PC-9 (cell line): ENCODE measurements around the gene DHX32. TPM values are rescaled to one million over a fixed set of nuclear protein-coding genes. Genes with fewer than 3 reads are reported as not detected.

Experiments used
- BruUV-seq: library from RNA; stranded (reverse); fragments of 400-500 nt; replicated peaks from 2 replicates; lab custom pipeline; 2021; lab: Mats Ljungman, UMichigan
- CTCF ChIA-PET: fragments of 300-600 bp; sonication (Branson Sonifier 250); formaldehyde crosslinking; loops from one replicate; lab custom pipeline; 2022; ENCODE audit warnings: antibody characterized with exemption; lab: Charles Lee
- POLR2A ChIA-PET: fragments of 300-600 bp; sonication (Branson Sonifier 250); formaldehyde crosslinking; loops from one replicate; lab custom pipeline; 2022; ENCODE audit warnings: antibody characterized with exemption; ENCODE audit not compliant: unreplicated experiment; lab: Charles Lee
- DNase-seq, 2 experiments: peaks; one replicate each; pipeline versions ENCODE4 v3.0.0 to v3.0.0-alpha.2; 2015 to 2022; ENCODE audit warnings: mixed read lengths in 1 of 2
- H2AFZ ChIP-seq: fragments of 200-600 bp; sonication (generic); 2 replicates; pipeline ENCODE4 v1.8.1; 2017; ENCODE audit warnings: antibody characterized with exemption
- H3F3A ChIP-seq: fragments of 200-600 bp; sonication (generic); 2 replicates; pipeline ENCODE4 v1.8.1; 2017; ENCODE audit warnings: antibody characterized with exemption, mild to moderate bottlenecking, low read depth; ENCODE audit not compliant: insufficient read depth
- H3K27ac ChIP-seq: fragments of 200-600 bp; sonication (generic); 2 replicates; pipeline ENCODE4 v1.6.1; 2016; ENCODE audit warnings: mixed run types
- H3K27me3 ChIP-seq: fragments of 200-600 bp; sonication (generic); 2 replicates; pipeline ENCODE4 v1.6.1; 2016; ENCODE audit warnings: low read depth, mixed run types; ENCODE audit not compliant: insufficient read depth
- H3K36me3 ChIP-seq: fragments of 200-600 bp; sonication (generic); 2 replicates; pipeline ENCODE4 v1.6.1; 2016; ENCODE audit warnings: low read depth, mixed run types
- H3K4me1 ChIP-seq: fragments of 200-600 bp; sonication (generic); replicated peaks from 2 replicates; pipeline ENCODE4 v1.6.1; 2016; ENCODE audit warnings: mixed run types; ENCODE audit not compliant: insufficient read depth
- H3K4me2 ChIP-seq: fragments of 200-600 bp; sonication (generic); 2 replicates; pipeline ENCODE4 v1.6.1; 2017; ENCODE audit warnings: mixed run types
- H3K4me3 ChIP-seq: fragments of 200-600 bp; sonication (generic); 2 replicates; pipeline ENCODE4 v1.6.1; 2016; ENCODE audit warnings: mixed run types
- H3K79me2 ChIP-seq: fragments of 200-600 bp; sonication (generic); 2 replicates; pipeline ENCODE4 v1.6.1; 2017; ENCODE audit warnings: low read depth, mixed run types
- H3K9me2 ChIP-seq: fragments of 200-600 bp; sonication (generic); 2 replicates; pipeline ENCODE4 v1.8.1; 2017; ENCODE audit warnings: mild to moderate bottlenecking; ENCODE audit not compliant: insufficient read depth
- H3K9me3 ChIP-seq: fragments of 200-600 bp; sonication (generic); 2 replicates; pipeline ENCODE4 v1.8.1; 2016; ENCODE audit warnings: low read depth; ENCODE audit not compliant: insufficient read depth
- H4K20me1 ChIP-seq: fragments of 200-600 bp; sonication (generic); 2 replicates; pipeline ENCODE4 v1.8.1; 2017; ENCODE audit not compliant: insufficient read depth
- EZH2 ChIP-seq: fragments of 200-600 bp; sonication (generic); IDR thresholded peaks from 2 replicates; pipeline ENCODE4 v1.8.0; 2017; ENCODE audit warnings: antibody characterized with exemption, low read depth
- intact Hi-C: fragments of 100-400 bp; cut with micrococcal nuclease; formaldehyde crosslinking; loops from one replicate; pipeline ENCODE4 v1.10.0; 2022; ENCODE audit not compliant: unreplicated experiment
- microRNA-seq: library from miRNA; unstranded; fragments of <30 nt; microRNA quantifications from one replicate; pipeline ENCODE4 v1.2.0, GENCODE V29; 2021; ENCODE audit warnings: borderline number of aligned reads, borderline replicate concordance
- total RNA-seq: library from RNA; stranded (reverse); gene quantifications from 2 replicates; pipeline ENCODE4 v1.2.3, GENCODE V29; 2021
- TF ChIP-seq, protein P1 (sequence below): fragments of 200-600 bp; sonication (generic); conservative IDR thresholded peaks from 2 replicates; pipeline ENCODE4 v1.6.1; 2017; ENCODE audit warnings: mixed run types, antibody characterized with exemption, mild to moderate bottlenecking, moderate library complexity

Gene DHX32
- total RNA-seq, 1 experiment from 2014 or later = 51.0 TPM

DNA sequence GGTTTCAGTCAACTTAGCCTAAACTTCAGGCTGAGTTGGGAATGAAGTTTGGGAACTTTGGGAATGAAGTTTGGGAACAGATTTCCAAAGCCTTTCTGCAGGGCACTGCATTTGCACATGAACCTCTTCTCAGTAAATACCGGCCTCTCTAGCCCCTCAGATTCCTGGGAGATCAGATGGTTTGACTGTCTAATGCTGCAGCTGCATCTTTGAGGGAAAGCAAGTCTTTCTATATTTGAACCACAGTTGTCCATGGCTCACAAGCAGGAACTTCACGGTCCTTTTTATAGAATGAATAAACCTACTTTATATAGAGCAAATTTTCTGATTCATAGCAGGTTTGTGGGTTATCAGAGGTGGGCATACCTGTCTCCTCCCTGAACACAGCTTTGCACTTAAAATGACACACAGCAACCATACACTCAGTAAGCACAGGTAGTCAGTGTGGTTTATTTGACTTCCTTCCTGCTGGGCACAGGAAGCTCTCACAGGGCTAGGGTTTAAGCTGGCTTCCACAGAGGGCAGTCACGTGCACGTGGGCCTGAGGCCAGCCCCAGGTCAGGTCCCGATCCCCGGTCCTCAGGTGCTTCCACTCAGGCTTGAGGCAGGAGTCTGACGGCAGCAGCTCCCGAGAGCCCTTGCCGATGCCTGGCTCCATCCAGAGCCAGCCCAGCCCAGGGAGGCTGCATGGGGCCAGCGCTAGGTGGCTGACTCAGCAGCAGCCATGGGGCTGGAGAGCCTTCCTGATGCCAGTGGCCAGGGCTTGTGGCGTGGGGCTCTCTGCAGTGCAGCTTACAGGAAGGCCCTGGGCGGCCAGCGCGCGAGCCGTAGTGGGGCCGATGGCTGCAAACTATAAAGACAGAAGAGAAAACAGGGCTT, 92.7 kb downstream of the DHX32 start:
- Histone ChIP-seq H3K27ac (no peak overlapping the region), H3K4me2 (no peak overlapping the region), H2AFZ (no peak overlapping the region), H3F3A (no peaks in the 10 kb centered on the region), H3K27me3 (no peaks in the 10 kb centered on the region), H4K20me1 (no peaks in the 10 kb centered on the region), H3K79me2 (no peaks in the 10 kb centered on the region), H3K36me3 (no peaks in the 10 kb centered on the region), H3K9me2 (no peaks in the 10 kb centered on the region), H3K9me3 (no peaks in the 10 kb centered on the region), H3K4me3 (no peak overlapping the region), H3K4me1 (no peaks in the 10 kb centered on the region)
- DNase-seq = no peak
- no peak for TF ChIP-seq EZH2
- TF ChIP-seq, protein P1, sequence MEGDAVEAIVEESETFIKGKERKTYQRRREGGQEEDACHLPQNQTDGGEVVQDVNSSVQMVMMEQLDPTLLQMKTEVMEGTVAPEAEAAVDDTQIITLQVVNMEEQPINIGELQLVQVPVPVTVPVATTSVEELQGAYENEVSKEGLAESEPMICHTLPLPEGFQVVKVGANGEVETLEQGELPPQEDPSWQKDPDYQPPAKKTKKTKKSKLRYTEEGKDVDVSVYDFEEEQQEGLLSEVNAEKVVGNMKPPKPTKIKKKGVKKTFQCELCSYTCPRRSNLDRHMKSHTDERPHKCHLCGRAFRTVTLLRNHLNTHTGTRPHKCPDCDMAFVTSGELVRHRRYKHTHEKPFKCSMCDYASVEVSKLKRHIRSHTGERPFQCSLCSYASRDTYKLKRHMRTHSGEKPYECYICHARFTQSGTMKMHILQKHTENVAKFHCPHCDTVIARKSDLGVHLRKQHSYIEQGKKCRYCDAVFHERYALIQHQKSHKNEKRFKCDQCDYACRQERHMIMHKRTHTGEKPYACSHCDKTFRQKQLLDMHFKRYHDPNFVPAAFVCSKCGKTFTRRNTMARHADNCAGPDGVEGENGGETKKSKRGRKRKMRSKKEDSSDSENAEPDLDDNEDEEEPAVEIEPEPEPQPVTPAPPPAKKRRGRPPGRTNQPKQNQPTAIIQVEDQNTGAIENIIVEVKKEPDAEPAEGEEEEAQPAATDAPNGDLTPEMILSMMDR = no peak
- POLR2A ChIA-PET = no interaction called here
- CTCF ChIA-PET = no interaction called here
- BruUV-seq = no TSS peak
- intact Hi-C loops = no loop called here

Small RNA genes within 50 kb of the gene (microRNA-seq; reads per million reads assigned to microRNA genes)
- not detected for gene MIR4484

Other genes starting within 250 kb of the DHX32 start
- 1.1 and 1.2 TPM in 2 replicates for gene TEX36, start 198.1 kb downstream of the DHX32 start, total RNA-seq
- gene EDRF1, start 161.6 kb downstream of the DHX32 start, total RNA-seq = 12.8 and 21.7 TPM in 2 replicates
- gene MMP21, start 105.5 kb downstream of the DHX32 start, total RNA-seq = not detected in 2 replicates
- 35.1 and 40.1 TPM in 2 replicates for gene UROS, start 58.0 kb downstream of the DHX32 start, total RNA-seq
- gene BCCIP, start 57.7 kb downstream of the DHX32 start, total RNA-seq = 35.2 and 46.0 TPM in 2 replicates
- 21.4 and 24.7 TPM in 2 replicates for gene FANK1, start 15.3 kb upstream of the DHX32 start, total RNA-seq